DOHH2 (cell line): ENCODE data around the gene CDKN2AIP.

Source experiments
- H3F3A ChIP-seq: fragments of 200-600 bp; sonication (generic), shearing (Covaris generic); 2 replicates; pipeline ENCODE4 v1.6.0; 2016; ENCODE audit warnings: antibody characterized with exemption, mild to moderate bottlenecking; ENCODE audit not compliant: control insufficient read depth, insufficient read depth
- H3K27ac ChIP-seq: fragments of 200-600 bp; sonication (generic); 2 replicates; pipeline ENCODE4 v1.5.1; 2014; ENCODE audit warnings: low read depth, mild to moderate bottlenecking, low read length, moderate library complexity
- H3K27me3 ChIP-seq: fragments of 200-600 bp; sonication (generic); 2 replicates; pipeline ENCODE4 v1.6.1; 2014; ENCODE audit warnings: mild to moderate bottlenecking, low read length, mixed read lengths; ENCODE audit not compliant: control insufficient read depth
- H3K36me3 ChIP-seq: fragments of 200-600 bp; sonication (generic); 2 replicates; pipeline ENCODE4 v1.6.1; 2014; ENCODE audit warnings: mild to moderate bottlenecking, low read length, moderate library complexity, mixed read lengths; ENCODE audit not compliant: control insufficient read depth
- H3K4me1 ChIP-seq: fragments of 200-600 bp; sonication (generic); 2 replicates; pipeline ENCODE4 v1.6.1; 2014; ENCODE audit warnings: mild to moderate bottlenecking, low read length, mixed read lengths; ENCODE audit not compliant: control insufficient read depth
- H3K4me2 ChIP-seq: fragments of 200-600 bp; sonication (generic); 2 replicates; pipeline ENCODE4 v1.6.0; 2014; ENCODE audit warnings: mild to moderate bottlenecking, low read length, moderate library complexity
- H3K4me3 ChIP-seq: fragments of 200-600 bp; sonication (generic); 2 replicates; pipeline ENCODE4 v1.5.1; 2014; ENCODE audit warnings: mild to moderate bottlenecking, low read length, mixed read lengths
- H3K79me2 ChIP-seq: fragments of 200-600 bp; sonication (generic); 2 replicates; pipeline ENCODE4 v1.6.1; 2014; ENCODE audit warnings: mild to moderate bottlenecking, low read length, mixed read lengths; ENCODE audit not compliant: control insufficient read depth
- H3K9me2 ChIP-seq: fragments of 200-600 bp; sonication (generic); replicated peaks from 2 replicates; pipeline ENCODE4 v1.6.1; 2014; ENCODE audit warnings: mild to moderate bottlenecking, low read length, mixed read lengths; ENCODE audit not compliant: control insufficient read depth
- H3K9me3 ChIP-seq: fragments of 200-600 bp; sonication (generic); 2 replicates; pipeline ENCODE4 v1.6.1; 2014; ENCODE audit warnings: antibody characterized with exemption, low read length, mixed read lengths; ENCODE audit not compliant: control insufficient read depth, insufficient read depth
- H4K20me1 ChIP-seq: fragments of 200-600 bp; sonication (generic); 2 replicates; pipeline ENCODE4 v1.6.0; 2014; ENCODE audit warnings: low read depth, mild to moderate bottlenecking, antibody characterized with exemption, low read length, moderate library complexity; ENCODE audit not compliant: control insufficient read depth, insufficient read depth
- EZH2phosphoT487 ChIP-seq: fragments of 200-600 bp; sonication (generic); IDR thresholded peaks from 2 replicates; pipeline ENCODE4 v1.6.1; 2017; ENCODE audit warnings: borderline replicate concordance, mild to moderate bottlenecking, antibody characterized with exemption, low read length, moderate library complexity, mixed read lengths
- TF ChIP-seq, protein P1 (sequence below): fragments of 200-600 bp; sonication (generic); IDR thresholded peaks from one replicate; pipeline ENCODE4 v1.5.1; 2014; ENCODE audit warnings: antibody characterized with exemption, mild to moderate bottlenecking, low read depth, low read length; ENCODE audit not compliant: poor library complexity, severe bottlenecking

Gene CDKN2AIP

GRCh38 chr4:183495184-183495583 lies 50.7 kb downstream of the CDKN2AIP start:
- Histone ChIP-seq H3F3A (0 out of 2 replicates have a peak, but pooled peaks cover 2% of the 10 kb centered on the region), H3K27me3 (no peaks in the 10 kb centered on the region), H3K4me3 (no peak overlapping the region), H3K79me2 (no peaks in the 10 kb centered on the region), H3K9me3 (no peaks in the 10 kb centered on the region), H3K4me2 (no peak overlapping the region), H4K20me1 (no peaks in the 10 kb centered on the region), H3K36me3 (peaks cover 24% of the 10 kb centered on the region), H3K27ac (no peak overlapping the region), H3K4me1 (no peaks in the 10 kb centered on the region), H3K9me2 (no peaks in the 10 kb centered on the region)
- TF ChIP-seq EZH2phosphoT487 = no peak
- TF ChIP-seq, protein P1, sequence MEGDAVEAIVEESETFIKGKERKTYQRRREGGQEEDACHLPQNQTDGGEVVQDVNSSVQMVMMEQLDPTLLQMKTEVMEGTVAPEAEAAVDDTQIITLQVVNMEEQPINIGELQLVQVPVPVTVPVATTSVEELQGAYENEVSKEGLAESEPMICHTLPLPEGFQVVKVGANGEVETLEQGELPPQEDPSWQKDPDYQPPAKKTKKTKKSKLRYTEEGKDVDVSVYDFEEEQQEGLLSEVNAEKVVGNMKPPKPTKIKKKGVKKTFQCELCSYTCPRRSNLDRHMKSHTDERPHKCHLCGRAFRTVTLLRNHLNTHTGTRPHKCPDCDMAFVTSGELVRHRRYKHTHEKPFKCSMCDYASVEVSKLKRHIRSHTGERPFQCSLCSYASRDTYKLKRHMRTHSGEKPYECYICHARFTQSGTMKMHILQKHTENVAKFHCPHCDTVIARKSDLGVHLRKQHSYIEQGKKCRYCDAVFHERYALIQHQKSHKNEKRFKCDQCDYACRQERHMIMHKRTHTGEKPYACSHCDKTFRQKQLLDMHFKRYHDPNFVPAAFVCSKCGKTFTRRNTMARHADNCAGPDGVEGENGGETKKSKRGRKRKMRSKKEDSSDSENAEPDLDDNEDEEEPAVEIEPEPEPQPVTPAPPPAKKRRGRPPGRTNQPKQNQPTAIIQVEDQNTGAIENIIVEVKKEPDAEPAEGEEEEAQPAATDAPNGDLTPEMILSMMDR = no peak
